Activated naive CD4-positive, alpha-beta T cell treated with anti-CD3 and anti-CD28 coated beads, Interleukin-2, amount 50 U/mL, for 24 hours (primary cell): ENCODE data around the gene PLXNB1.

ENCODE experiments used
- H3K27ac Mint-ChIP-seq: one replicate; pipeline ENCODE4 v1.8.0; 2021; ENCODE audit warnings: mild to moderate bottlenecking, mixed read lengths
- H3K27me3 Mint-ChIP-seq: one replicate; pipeline ENCODE4 v1.8.0; 2021; ENCODE audit warnings: mixed read lengths
- H3K36me3 Mint-ChIP-seq: one replicate; pipeline ENCODE4 v1.8.0; 2021; ENCODE audit warnings: mixed read lengths
- H3K4me1 Mint-ChIP-seq: one replicate; pipeline ENCODE4 v1.8.0; 2021; ENCODE audit warnings: mixed read lengths
- H3K4me3 Mint-ChIP-seq: one replicate; pipeline ENCODE4 v1.8.0; 2021; ENCODE audit warnings: mild to moderate bottlenecking, mixed read lengths
- H3K9me3 Mint-ChIP-seq: one replicate; pipeline ENCODE4 v1.8.0; 2021; ENCODE audit warnings: mixed read lengths

PLXNB1 gene

DNA sequence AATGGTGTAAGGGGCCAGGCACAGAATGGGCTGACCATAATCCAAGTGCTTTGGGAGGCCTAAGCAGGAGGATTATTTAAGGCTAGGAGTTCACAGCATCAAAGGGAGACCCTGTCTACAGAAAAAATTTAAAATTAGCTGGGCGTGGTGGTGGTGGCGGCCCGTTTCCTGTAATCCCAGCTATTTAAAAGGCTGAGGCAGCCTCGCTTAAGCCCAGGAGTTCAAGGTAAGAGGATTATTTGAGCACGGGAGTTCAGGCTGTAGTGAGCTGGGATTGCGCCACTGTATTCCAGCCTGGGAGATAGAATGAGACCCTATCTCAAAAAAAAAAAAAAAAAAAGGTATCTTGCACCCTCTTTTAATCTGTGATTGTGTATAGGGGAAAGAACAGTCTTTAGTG is 12.1 kb upstream of the PLXNB1 start:
- peak overlapping the region; percentile 95 for H3K4me3 Mint-ChIP-seq
- H3K27ac Mint-ChIP-seq = peak overlapping the region; percentile 80
- no peaks in the 10 kb centered on the region for H3K27me3 Mint-ChIP-seq
- H3K9me3 Mint-ChIP-seq = no peaks in the 10 kb centered on the region
- peaks cover 4% of the 10 kb centered on the region for H3K36me3 Mint-ChIP-seq
- H3K4me1 Mint-ChIP-seq = peaks cover 43% of the 10 kb centered on the region

DNA sequence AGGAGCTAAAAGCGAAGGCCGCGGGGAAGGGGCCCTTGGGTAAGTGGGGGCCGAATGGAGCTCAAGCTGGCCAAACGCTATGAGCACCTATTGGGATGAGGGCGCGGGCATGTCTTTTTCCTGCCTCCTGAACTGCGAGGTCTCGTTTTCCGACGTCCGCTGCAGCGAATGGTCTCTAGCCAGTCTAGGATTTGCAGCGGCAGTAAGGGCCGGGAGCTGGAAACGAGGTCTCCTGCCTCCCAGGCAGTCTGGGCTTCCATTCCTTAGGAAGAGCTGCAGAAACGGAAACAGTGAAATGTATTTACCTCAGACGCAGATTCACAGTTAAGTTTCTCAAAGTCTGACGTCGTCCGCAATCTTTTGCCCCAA is 10.7 kb upstream of the PLXNB1 start:
- H3K27me3 Mint-ChIP-seq = no peaks in the 10 kb centered on the region
- peak overlapping the region; percentile 95 for H3K4me3 Mint-ChIP-seq
- no peaks in the 10 kb centered on the region for H3K9me3 Mint-ChIP-seq
- peaks cover 34% of the 10 kb centered on the region for H3K4me1 Mint-ChIP-seq
- peaks cover 4% of the 10 kb centered on the region for H3K36me3 Mint-ChIP-seq
- peak overlapping the region; percentile 81 for H3K27ac Mint-ChIP-seq

GRCh38 chr3:48439820-48440589 is 10.1 kb upstream of the PLXNB1 start, which contains the start of the genes CCDC51 and TMA7:
CCDC51 (minus strand) TSS chr3:48440119; CDS start chr3:48435128, 4,991 bp downstream.
TMA7 (plus strand) TSS chr3:48440257; CDS start chr3:48440297, 40 bp downstream.
- Mint-ChIP-seq H3K27me3 (no peaks in the 10 kb centered on the region), H3K4me1 (peaks cover 32% of the 10 kb centered on the region), H3K27ac (peak within 1 kb of the TSS; percentile 81), H3K36me3 (peaks cover 4% of the 10 kb centered on the region), H3K9me3 (no peaks in the 10 kb centered on the region), H3K4me3 (peak within 1 kb of the TSS; percentile 95)

DNA sequence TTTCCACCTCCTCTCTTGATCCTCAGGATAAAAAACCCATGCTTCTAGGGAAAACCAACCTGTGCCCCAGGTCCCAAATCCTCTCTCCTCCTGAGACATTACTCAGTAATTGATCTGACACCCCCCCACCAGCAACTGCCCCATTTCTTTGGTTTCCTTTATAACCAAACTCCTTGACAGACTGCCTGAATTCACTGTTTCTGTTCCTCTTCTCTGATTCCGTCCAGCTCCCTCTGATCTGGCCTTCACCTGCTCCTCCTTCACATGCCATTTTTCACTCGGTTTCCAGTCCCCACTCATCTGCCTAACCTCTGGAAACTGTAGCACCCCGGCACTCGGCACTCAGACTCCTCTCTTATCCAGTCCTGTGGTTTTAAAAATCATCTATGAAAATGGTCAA is 7.9 kb upstream of the PLXNB1 start:
- Mint-ChIP-seq H3K36me3 (peaks cover 4% of the 10 kb centered on the region), H3K9me3 (no peaks in the 10 kb centered on the region), H3K27ac (peak overlapping the region; percentile 66), H3K4me3 (no peak overlapping the region), H3K27me3 (no peaks in the 10 kb centered on the region), H3K4me1 (peaks cover 41% of the 10 kb centered on the region)

DNA sequence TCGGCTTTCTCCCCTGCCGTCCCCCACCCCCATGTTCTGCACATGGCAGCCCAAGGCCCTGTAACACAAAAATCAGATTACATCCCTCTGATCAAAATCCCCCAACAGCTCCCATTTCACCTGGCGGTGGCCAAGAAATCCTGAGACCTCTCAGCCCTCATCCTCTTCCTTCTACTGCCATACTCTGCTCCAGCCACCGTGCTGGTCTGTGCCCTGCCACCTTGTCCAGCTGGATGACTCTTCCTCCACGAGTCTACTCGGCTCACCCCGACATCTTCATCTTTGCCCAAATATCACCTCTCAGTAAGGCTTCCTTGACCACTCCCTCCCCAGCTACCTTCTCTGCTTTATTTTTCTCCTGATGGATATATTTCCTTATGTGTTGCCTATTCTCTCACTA is 7.0 kb upstream of the PLXNB1 start:
- Mint-ChIP-seq H3K4me3 (no peak overlapping the region), H3K9me3 (no peaks in the 10 kb centered on the region), H3K27me3 (no peaks in the 10 kb centered on the region), H3K27ac (no peak overlapping the region), H3K4me1 (peaks cover 32% of the 10 kb centered on the region), H3K36me3 (peaks cover 4% of the 10 kb centered on the region)

GRCh38 chr3:48436477-48436787 is 6.5 kb upstream of the PLXNB1 start:
- no peak overlapping the region for H3K27ac Mint-ChIP-seq
- peaks cover 28% of the 10 kb centered on the region for H3K4me1 Mint-ChIP-seq
- H3K36me3 Mint-ChIP-seq = peaks cover 1% of the 10 kb centered on the region
- H3K9me3 Mint-ChIP-seq = no peaks in the 10 kb centered on the region
- H3K4me3 Mint-ChIP-seq = no peak overlapping the region
- H3K27me3 Mint-ChIP-seq = no peaks in the 10 kb centered on the region

GRCh38 chr3:48435774-48436476 is 6.0 kb upstream of the PLXNB1 start:
- H3K4me1 Mint-ChIP-seq = peaks cover 28% of the 10 kb centered on the region
- H3K9me3 Mint-ChIP-seq = no peaks in the 10 kb centered on the region
- no peak overlapping the region for H3K27ac Mint-ChIP-seq
- H3K27me3 Mint-ChIP-seq = no peaks in the 10 kb centered on the region
- no peak overlapping the region for H3K4me3 Mint-ChIP-seq
- H3K36me3 Mint-ChIP-seq = no peaks in the 10 kb centered on the region

DNA sequence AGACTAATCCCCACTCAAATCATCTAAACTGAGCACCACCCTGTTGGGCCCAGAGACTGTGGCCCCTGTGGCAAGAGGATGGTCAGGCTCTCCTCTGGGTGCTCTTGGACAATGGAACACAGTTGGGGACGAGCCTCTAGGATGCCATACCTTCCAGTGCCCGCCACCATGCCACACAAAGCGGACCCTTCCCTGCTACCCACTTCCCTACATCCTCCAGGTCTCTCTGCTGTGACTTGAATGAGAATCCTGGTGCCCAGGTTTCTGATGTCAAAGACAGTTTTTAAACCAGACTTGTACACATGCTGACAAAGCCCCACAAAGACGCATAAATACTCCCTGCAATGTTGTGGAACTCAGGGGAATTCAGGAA is 5.3 kb upstream of the PLXNB1 start:
- H3K27me3 Mint-ChIP-seq = no peaks in the 10 kb centered on the region
- H3K4me3 Mint-ChIP-seq = no peak overlapping the region
- no peak overlapping the region for H3K27ac Mint-ChIP-seq
- no peaks in the 10 kb centered on the region for H3K9me3 Mint-ChIP-seq
- H3K4me1 Mint-ChIP-seq = peaks cover 30% of the 10 kb centered on the region
- no peaks in the 10 kb centered on the region for H3K36me3 Mint-ChIP-seq

DNA sequence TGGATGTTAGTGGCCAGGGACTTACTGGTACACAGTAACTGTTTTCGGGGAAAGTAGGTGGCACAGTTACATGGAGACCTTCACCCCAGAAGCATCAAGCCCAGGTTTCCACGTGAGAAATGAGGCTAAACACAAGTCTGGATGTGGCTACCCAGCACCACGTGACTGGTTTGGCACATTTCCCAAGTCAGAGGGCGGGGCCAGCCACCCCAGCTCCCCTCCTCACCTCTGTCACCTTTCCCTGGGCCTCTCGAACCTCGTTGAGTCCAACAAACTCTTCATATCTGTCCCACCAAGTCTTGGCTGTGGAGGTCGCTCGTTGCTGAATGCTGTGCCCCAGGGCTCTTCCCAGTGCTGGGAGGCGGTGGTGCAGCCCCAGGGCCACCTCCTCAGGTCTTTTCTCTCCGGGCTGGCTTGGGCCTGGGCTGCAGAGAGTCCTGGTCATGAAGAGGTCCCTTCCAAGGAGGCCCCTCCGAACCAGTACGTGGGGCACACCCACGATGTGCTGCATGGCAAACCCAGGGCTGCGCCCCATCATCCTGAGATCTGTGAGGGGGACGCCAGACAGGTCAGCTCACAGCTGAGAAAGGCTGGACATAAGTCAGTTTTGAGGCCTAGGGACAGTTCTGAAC is 4.8 kb upstream of the PLXNB1 start:
- no peaks in the 10 kb centered on the region for H3K36me3 Mint-ChIP-seq
- H3K9me3 Mint-ChIP-seq = no peaks in the 10 kb centered on the region
- peaks cover 26% of the 10 kb centered on the region for H3K4me1 Mint-ChIP-seq
- no peak overlapping the region for H3K27ac Mint-ChIP-seq
- no peak overlapping the region for H3K4me3 Mint-ChIP-seq
- H3K27me3 Mint-ChIP-seq = no peaks in the 10 kb centered on the region

GRCh38 chr3:48433472-48434118 is 3.7 kb upstream of the PLXNB1 start:
- Mint-ChIP-seq H3K36me3 (no peaks in the 10 kb centered on the region), H3K27ac (no peak overlapping the region), H3K4me1 (peaks cover 18% of the 10 kb centered on the region), H3K4me3 (no peak overlapping the region), H3K27me3 (no peaks in the 10 kb centered on the region), H3K9me3 (no peaks in the 10 kb centered on the region)

DNA sequence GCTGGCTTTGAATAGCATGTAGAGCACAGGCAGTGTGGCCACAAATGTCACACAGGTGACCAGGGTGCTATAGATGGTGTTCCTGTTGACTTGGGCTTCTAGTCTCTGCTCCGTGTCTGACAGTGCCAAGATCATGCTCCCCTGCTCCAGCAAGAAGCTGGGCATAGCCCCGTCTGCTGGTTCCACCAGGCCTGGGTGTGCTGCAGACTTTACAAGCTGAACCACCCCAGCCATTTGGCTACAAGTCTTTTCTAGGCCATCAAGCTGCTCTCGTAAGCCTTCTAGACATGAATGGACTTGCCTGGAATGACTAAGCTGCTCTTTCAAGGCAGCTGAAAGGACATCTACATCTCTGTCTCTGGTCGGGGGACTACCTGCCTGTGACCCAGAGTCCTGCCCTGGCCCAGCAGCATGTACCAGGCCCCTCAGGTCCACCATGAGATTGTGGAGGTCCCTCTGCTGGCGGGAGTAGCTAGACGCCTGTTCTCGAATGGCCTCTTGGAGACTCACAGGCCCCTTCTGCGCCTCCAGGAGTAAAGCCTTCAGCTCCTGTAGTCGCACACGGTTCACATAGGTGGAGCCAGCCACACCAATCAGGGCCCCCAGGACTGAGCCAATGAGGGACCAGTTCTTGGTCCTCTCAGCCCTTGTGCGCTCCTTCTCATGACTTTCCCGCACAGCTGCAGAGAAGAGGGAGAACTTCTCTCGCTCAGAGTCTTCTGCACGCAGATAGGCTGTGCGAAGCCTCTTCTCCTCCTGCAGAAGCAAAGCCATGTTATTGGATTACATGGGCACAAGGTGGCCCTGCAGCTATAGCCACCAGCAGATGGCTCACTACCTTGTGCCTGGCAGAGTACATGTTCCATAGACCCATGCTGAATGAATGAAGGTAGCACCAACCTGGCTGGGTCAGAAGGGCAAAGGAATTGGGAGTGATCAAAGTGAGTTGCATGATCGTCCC is 2.8 kb upstream of the PLXNB1 start:
- no peaks in the 10 kb centered on the region for H3K27me3 Mint-ChIP-seq
- peaks cover 13% of the 10 kb centered on the region for H3K4me1 Mint-ChIP-seq
- no peak overlapping the region for H3K27ac Mint-ChIP-seq
- H3K9me3 Mint-ChIP-seq = no peaks in the 10 kb centered on the region
- H3K36me3 Mint-ChIP-seq = no peaks in the 10 kb centered on the region
- H3K4me3 Mint-ChIP-seq = no peak overlapping the region

GRCh38 chr3:48431224-48432029 is 1.5 kb upstream of the PLXNB1 start:
- Mint-ChIP-seq H3K36me3 (no peaks in the 10 kb centered on the region), H3K27ac (no peak overlapping the region), H3K4me1 (peaks cover 13% of the 10 kb centered on the region), H3K9me3 (no peaks in the 10 kb centered on the region), H3K4me3 (peak overlapping the region; percentile 54), H3K27me3 (no peaks in the 10 kb centered on the region)

- Mint-ChIP-seq H3K9me3 (no peaks in the 10 kb centered on the region), H3K4me1 (peaks cover 13% of the 10 kb centered on the region), H3K4me3 (peak overlapping the region; percentile 54), H3K27ac (no peak overlapping the region), H3K27me3 (no peaks in the 10 kb centered on the region), H3K36me3 (no peaks in the 10 kb centered on the region)
Observed at GRCh38 chr3:48430708-48431101, 819 bp upstream of the PLXNB1 start.

GRCh38 chr3:48429317-48429959 is 448 bp downstream of the PLXNB1 start:
- Mint-ChIP-seq H3K27ac (no peak overlapping the region), H3K36me3 (no peaks in the 10 kb centered on the region), H3K4me1 (peaks cover 9% of the 10 kb centered on the region), H3K9me3 (no peaks in the 10 kb centered on the region), H3K4me3 (peak overlapping the region; percentile 80), H3K27me3 (no peaks in the 10 kb centered on the region)
